ENCODE results near the gene ARID3B.

DNA sequence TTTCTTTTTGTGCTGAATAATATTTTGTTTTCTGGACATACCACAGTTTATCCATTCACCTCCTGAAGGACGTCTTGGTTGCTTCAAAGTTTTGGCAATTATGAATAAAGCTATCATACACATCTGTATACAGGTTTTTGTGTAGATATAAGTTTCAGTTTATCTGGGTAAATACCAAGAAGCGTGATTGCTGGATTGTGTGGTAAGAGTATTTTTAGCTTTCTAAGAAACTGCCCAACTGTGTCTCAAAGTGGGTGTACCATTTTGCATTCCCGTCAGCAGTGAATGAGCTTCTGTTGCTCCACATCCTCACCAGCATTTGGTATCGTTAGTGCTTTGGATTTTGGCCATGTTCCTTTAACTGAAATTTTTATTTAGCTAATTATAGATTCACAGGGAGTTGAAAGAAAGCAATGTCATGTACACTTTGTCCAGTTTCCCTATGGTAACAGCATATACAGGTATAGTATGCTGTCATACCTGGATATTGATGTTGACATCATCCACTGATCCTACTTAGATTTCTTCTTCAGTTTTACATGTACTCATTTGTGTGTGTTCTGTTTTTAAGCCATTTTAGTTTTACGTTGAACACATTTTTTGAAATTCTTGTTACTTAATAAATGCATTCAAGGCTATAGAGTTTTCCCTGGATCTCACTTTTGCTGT lies 11.9 kb downstream of the ARID3B start:
- TF ChIP-seq, protein P1, sequence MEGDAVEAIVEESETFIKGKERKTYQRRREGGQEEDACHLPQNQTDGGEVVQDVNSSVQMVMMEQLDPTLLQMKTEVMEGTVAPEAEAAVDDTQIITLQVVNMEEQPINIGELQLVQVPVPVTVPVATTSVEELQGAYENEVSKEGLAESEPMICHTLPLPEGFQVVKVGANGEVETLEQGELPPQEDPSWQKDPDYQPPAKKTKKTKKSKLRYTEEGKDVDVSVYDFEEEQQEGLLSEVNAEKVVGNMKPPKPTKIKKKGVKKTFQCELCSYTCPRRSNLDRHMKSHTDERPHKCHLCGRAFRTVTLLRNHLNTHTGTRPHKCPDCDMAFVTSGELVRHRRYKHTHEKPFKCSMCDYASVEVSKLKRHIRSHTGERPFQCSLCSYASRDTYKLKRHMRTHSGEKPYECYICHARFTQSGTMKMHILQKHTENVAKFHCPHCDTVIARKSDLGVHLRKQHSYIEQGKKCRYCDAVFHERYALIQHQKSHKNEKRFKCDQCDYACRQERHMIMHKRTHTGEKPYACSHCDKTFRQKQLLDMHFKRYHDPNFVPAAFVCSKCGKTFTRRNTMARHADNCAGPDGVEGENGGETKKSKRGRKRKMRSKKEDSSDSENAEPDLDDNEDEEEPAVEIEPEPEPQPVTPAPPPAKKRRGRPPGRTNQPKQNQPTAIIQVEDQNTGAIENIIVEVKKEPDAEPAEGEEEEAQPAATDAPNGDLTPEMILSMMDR (IDR thresholded peaks at IDR 0.05) = no peak
- no peak for TF ChIP-seq POLR2AphosphoS5 (IDR thresholded peaks at IDR 0.05; ENCODE audit: low read depth, low read length)

Measured in Panc1 (cell line).